ENCODE measurements around the gene ANGPTL2.

ANGPTL2 gene

DNA sequence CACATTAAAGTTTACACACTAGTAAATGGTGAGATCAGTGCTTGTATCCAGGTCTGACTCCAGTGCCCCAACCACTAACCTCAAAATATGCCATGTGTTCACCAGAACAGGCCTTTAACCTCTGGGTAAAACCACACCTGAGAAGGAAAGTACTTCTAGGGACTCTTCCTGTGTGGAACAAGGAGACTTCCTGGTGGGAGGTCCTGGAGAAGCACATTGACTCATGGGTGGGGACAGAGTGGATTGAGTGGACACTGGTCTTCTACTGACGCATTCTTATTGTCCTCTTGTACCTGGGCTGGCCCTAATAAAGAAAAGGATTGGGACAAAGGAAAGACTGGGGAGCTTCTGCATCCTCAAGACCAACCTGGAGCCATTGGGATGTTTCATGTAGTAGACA is 43.4 kb downstream of the ANGPTL2 start:
- no peak for TF ChIP-seq CTCF (IDR thresholded peaks at IDR 0.05; ENCODE audit: low read depth, low read length)
- DNase-seq (ENCODE audit: extremely low read depth, low read depth), result no peak

DNA sequence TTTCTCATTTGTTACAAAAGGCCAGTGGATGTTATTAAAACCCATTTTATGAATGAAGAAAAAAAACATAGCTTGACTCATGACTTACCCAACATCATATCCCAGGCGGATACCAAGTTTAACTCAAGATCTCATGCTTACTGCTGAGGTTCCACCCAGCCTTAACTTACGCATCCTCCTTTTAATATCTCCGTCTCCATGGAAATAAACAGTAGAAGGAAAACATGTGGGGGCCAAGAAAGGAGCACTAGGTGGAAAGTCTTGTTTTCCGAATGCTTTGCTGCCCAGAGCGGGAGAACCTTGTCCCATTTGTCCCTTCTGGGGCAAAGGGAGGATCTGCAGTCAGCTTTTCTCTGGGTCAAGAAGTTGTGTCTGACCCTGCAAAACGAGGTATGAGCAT is 44.1 kb downstream of the ANGPTL2 start:
- no peak for TF ChIP-seq CTCF (IDR thresholded peaks at IDR 0.05; ENCODE audit: low read depth, low read length)
- DNase-seq (ENCODE audit: extremely low read depth, low read depth), result no peak

DNA sequence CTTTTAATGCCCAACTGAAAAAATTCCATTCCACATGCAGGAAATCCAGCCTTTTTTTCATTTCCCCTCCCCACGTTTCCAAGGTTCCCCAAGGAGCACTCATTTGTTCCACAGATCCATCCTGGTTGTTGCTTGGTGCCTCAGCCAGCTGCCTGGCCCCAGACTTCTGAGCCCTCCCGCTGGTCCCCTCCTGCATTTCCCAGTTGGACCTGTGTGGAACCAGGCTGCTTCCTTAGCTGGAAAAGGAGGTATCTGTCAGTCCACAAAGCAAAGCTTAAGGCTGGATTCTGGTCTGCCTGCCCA is 44.8 kb downstream of the ANGPTL2 start:
- no peak for DNase-seq (ENCODE audit: extremely low read depth, low read depth)
- TF ChIP-seq CTCF (IDR thresholded peaks at IDR 0.05; ENCODE audit: low read depth, low read length), result no peak

DNA sequence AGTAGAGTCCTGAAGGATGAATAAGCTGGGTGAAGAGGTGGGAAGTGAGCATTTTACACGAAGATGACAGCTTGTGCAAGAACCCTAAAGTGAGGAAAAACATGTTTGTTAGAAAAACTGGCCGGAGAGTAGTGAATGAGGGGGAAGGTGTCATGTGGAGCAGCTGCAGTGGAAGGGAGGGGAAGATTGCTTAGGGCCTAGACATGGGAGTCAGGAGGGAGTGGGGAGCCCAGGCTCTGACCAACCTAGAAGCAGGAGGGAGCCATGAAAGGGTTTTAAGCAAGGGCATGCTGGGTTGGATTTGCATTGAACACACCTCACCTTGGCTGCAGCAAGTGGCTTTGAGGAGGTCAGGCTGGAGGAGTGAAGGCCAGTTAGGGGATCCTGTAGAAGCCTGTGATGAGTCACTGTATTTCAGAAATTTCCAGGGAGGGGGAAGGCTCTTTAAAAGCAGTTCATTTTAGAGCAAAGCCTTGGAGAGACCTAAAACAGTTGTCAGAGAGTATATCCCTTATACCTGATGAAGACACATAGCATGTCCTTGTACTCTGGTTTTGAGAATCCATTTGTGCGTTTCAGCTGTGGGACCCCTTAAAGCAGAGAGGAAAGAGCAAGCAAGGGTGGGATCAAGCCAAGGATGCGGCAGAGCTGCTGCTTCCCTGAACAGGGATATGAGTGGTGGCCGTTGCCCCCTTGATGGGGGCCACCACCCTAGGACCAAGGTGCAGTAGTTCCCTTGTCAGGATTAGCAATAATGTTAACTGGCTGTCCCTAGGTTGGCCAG is 45.4 kb downstream of the ANGPTL2 start:
- DNase-seq (ENCODE audit: extremely low read depth, low read depth), result no peak
- TF ChIP-seq CTCF (IDR thresholded peaks at IDR 0.05; ENCODE audit: low read depth, low read length), result no peak

GRCh38 chr9:127075624-127076372 is 46.6 kb downstream of the ANGPTL2 start:
- TF ChIP-seq CTCF (IDR thresholded peaks at IDR 0.05; ENCODE audit: low read depth, low read length), result no peak
- DNase-seq (ENCODE audit: extremely low read depth, low read depth), result no peak

- no peak for TF ChIP-seq CTCF (IDR thresholded peaks at IDR 0.05; ENCODE audit: low read depth, low read length)
- no peak for DNase-seq (ENCODE audit: extremely low read depth, low read depth)
Observed at GRCh38 chr9:127074561-127075548, 47.6 kb downstream of the ANGPTL2 start.

Data from AG09319 (cell line).